Activated CD4-positive, alpha-beta T cell treated with anti-CD3 and anti-CD28 coated beads, Interleukin-10, Interleukin-2, amounts not matched to agents 100 ng/mL and 50 ng/mL, durations not matched to agents 16 hours and 8 hours (primary cell): ENCODE data around the gene TMOD1.

Experiments used
- DNase-seq: peaks from one replicate; pipeline ENCODE4 v3.0.0-alpha.2; 2020

Gene TMOD1

GRCh38 chr9:97518909-97519307, 17.4 kb downstream of the TMOD1 start:
- DNase-seq = no peak

- DNase-seq = no peak
Observed at GRCh38 chr9:97519441-97519970, 18.0 kb downstream of the TMOD1 start.

- DNase-seq = no peak
Observed at GRCh38 chr9:97521576-97522333, 20.3 kb downstream of the TMOD1 start.

GRCh38 chr9:97524424-97524823, 23.0 kb downstream of the TMOD1 start:
- DNase-seq = no peak

- DNase-seq = no peak
Observed at GRCh38 chr9:97525451-97525850, 24.0 kb downstream of the TMOD1 start.

GRCh38 chr9:97526895-97527575, 25.6 kb downstream of the TMOD1 start:
- no peak for DNase-seq

- no peak for DNase-seq
Observed at GRCh38 chr9:97527626-97528528, 26.4 kb downstream of the TMOD1 start.

GRCh38 chr9:97528529-97529230, 27.2 kb downstream of the TMOD1 start:
- DNase-seq = no peak

GRCh38 chr9:97529363-97530076, 28.1 kb downstream of the TMOD1 start:
- DNase-seq = peak; percentile 91

- DNase-seq = no peak
Observed at GRCh38 chr9:97531888-97532376, 30.5 kb downstream of the TMOD1 start.

GRCh38 chr9:97534185-97534584, 32.7 kb downstream of the TMOD1 start:
- DNase-seq = no peak

GRCh38 chr9:97534961-97535594, 33.6 kb downstream of the TMOD1 start:
- no peak for DNase-seq

GRCh38 chr9:97535771-97536170, 34.3 kb downstream of the TMOD1 start:
- DNase-seq = no peak

GRCh38 chr9:97536480-97536879, 35.0 kb downstream of the TMOD1 start:
- DNase-seq = no peak

GRCh38 chr9:97543561-97543960, 42.1 kb downstream of the TMOD1 start:
- no peak for DNase-seq

GRCh38 chr9:97545486-97545885, 44.0 kb downstream of the TMOD1 start:
- DNase-seq = no peak

- DNase-seq = no peak
Observed at GRCh38 chr9:97547098-97547829, 45.8 kb downstream of the TMOD1 start.

GRCh38 chr9:97548379-97548778, 46.9 kb downstream of the TMOD1 start:
- DNase-seq = no peak

- no peak for DNase-seq
Observed at GRCh38 chr9:97548819-97549540, 47.5 kb downstream of the TMOD1 start.

- no peak for DNase-seq
Observed at GRCh38 chr9:97550386-97550785, 48.9 kb downstream of the TMOD1 start.
